Superior temporal gyrus (tissue), 1 donor: ENCODE data around the gene GSE1.

ENCODE experiments used
- DNase-seq: peaks from one replicate; pipeline ENCODE4 v3.0.0-alpha.2; 2016; ENCODE audit errors: extremely low spot score

The GSE1 gene

GRCh38 chr16:85616607-85617321 is 3.6 kb downstream of the GSE1 start:
- DNase-seq: no peak

DNA sequence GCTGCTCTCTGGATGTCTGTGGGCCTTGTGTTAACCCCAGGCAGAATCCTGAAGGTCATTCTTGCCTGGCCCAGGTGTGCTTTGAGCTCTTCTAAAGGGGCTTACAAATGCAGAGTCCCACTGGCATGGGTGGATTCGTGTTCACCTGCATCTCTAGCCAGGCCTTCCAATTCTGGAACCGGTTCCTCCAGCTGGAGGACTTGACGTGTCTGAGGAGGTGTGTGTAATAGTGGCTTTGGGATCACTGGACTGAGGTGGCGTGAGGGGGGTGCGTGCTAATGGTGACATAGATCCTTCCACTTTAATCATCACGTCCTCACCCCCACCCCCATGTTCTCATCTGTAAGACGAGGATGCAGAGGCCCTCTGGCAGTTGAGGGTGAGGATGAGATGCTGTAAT is 4.8 kb downstream of the GSE1 start:
- no peak for DNase-seq

DNA sequence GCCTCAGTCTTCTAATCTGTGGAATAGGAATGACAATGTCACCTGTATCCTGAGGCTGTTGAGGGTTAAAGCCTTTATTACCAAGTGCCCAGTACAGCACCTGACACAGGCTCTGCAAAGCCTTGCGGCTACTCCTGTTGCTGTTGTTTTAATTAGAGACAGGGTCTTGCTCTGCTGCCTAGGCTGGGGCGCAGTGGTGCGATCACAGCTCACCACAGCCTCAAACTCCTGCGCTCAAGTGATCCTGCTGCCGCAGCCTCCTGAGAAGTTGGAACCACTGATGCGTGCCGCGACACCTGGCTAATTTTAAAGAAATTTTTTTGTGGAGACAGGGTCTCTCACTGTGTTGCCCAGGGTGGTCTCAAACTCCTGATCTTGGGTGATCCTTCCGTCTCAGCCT is 5.4 kb downstream of the GSE1 start:
- DNase-seq: no peak

DNA sequence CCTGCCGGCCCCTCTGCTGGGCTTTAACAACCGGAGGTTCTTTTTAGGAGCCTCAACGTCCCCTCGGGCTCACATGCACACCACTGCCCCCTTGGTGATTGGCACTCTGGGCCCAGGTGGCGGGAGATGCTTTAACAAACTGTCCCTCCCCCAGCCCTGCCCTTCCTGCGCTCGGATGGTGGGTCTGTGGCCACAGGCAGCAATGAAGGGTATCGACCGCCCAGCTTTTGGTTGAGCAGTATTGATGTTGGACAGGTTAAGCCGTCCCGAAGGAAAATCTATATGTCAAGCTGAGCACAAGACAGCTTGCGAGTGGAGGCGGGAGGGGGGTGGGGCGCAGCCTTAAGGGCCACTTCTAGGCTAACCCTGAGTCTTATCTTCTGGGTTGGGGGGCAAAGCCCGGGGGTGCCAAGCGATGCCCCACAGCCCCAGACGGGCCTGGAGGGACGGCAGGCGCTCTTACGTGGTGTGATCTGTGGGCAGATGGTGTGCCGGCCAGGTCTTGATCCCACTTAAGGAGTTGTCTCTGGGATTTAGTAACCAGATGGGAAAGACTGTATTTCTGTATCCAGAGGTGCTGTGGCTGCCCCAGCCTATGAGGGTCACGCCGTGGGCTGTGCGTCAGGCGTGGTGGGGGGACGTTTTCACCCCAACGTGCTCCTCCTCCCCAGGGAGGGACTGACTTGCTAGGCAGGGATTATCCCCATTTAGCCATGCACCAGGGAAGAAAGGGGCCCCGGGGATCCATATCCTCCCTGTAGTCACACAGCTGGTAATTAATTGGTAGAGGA is 6.2 kb downstream of the GSE1 start:
- DNase-seq: no peak

DNA sequence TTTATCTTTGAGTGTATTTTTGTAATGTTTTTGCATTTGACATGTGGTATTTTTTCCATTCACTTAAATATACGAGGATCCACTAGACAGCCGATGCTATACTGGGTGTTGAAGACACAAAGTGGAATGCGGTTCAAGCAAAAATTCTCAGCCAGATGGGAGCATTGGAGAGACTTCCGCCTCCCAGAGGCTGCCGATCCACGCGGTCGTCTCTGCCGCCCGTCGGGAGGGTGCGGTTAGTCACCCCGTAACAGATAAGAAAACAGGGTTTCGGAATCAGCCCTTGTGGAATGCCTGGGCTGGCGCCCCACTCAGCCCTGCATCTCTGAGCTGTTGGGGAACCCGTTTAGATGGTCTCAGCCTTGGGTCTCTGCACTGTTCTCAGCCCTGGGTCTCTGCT is 7.3 kb downstream of the GSE1 start:
- DNase-seq: no peak

DNA sequence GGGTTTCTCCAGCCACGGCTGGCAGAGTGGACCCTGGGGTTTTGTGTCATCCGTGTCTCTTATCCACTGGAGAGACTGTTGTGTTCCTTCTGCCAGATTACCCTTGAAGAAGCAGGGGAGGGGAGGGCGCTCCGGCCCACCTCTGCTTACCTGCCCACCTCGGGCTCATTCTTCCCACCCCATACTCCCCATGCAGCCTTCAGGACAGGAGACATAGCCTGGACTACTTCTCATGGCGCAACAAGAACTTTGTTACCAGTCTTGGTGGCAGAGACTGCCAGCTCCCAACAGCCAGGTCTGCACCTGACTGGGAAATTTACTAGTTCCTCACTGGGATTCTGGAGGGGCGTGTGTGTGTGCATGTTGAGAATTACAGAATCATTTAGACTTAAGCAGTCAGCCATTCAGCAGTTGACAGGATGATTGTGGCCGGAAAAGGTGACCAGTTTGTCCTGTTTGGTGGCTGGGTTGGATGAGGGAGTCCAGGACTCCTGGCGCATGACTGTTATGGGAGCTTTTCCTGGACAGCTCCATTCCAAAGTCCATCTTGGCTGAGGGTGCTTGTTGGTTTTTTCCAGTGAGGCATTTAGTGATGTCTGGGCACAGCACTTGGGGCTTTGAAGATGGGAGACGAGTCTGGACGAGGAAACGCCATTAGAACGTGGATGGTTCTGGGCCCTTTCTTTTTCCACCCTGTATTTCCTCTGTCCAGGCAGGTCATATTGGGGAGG is 8.7 kb downstream of the GSE1 start:
- no peak for DNase-seq

- no peak for DNase-seq
These were observed 9.6 kb downstream of the GSE1 start for GRCh38 chr16:85622683-85623082.

DNA sequence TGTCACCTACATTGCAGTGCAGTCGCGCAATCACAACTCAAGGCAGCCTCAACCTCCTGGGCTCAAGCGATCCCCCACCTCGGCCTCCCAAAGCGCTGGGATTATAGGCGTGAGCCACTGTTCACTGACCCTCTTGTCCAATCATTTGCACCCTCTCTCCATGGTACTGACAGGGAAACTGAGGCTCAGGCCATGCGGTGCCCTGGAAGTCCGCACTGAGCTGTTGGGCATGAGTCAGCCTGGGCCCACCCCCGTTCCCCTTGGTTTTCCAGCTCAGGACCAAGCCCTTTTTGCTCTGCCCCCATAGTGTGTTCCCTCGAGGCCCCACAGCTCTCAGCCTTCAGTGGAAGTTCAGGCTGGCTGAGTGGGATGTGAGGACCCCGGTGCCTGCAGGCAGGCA is 10.1 kb downstream of the GSE1 start:
- no peak for DNase-seq

GRCh38 chr16:85623997-85624601 is 11.0 kb downstream of the GSE1 start:
- no peak for DNase-seq

GRCh38 chr16:85624646-85625045 is 11.5 kb downstream of the GSE1 start:
- no peak for DNase-seq

DNA sequence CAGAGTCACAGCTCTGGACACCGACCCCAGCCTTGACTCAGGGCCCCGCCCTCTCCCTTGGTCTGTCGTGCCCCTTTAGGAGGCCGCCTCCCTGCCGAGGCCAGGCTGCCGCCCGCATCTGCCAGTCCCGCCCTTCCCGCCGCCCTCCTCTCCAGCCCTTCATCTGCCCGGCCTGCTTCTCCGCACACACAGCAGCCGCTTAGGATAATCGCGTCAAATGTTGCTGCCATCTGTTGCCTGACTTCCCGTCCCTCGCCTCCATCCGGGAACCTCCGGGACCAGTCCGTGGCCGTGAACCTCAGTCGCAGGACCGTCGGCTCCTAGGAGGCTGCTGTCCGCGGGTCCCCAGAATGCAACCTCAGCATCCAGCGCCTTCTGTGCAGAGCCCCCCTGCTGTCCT is 11.9 kb downstream of the GSE1 start:
- DNase-seq: no peak

DNA sequence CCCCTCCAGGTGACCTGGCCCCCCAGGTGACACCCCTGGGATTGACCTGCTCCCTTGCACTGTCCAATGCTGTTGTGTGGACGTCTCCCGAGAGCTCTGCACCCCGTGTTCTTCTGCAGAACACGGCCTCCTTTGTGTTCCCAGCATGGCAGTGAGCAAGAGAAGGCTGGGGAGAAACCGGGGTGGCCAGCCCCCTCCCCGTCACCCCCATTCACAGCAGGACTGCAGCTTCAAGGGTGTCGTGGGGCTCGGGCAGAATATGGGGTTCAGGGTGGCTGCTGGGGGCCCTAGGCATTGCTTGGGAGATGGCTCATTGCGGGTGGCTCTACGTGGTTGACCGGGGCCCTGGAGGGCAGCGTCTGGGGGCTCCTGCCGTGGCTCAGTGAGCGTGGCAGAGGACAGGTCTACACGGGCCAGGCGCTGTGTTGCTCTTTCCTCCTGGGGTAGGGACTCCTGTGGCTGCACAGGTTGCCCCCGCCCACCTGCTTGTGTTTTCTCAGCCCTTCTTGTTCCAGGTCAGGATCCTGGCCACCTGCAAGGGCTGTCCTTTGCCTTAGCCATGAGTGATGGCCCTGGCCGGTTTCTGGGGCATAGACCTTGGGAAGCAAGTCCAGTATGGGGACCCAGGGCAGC is 12.5 kb downstream of the GSE1 start:
- DNase-seq: no peak

GRCh38 chr16:85626191-85626981 is 13.3 kb downstream of the GSE1 start:
- DNase-seq: no peak

DNA sequence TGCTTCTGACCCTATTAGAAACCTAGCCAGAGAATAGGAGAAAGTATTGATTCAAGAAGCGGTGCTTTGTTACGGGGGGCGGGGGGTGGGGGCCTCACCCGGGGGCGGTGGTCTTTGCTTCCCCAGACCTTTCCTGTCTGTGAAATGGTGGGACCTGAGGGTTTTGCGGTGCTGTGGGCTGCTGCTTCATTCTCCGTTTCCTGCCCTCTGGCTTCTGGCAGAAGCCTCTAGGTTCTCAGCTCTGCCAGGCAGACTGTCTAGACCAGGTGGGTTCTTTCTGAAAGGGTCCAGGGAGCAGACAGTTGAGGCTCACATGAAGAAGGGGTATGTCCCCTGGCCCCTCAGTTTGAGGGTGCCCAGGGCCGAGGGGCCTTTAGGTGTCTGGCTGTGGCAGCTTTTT is 14.0 kb downstream of the GSE1 start:
- no peak for DNase-seq

DNA sequence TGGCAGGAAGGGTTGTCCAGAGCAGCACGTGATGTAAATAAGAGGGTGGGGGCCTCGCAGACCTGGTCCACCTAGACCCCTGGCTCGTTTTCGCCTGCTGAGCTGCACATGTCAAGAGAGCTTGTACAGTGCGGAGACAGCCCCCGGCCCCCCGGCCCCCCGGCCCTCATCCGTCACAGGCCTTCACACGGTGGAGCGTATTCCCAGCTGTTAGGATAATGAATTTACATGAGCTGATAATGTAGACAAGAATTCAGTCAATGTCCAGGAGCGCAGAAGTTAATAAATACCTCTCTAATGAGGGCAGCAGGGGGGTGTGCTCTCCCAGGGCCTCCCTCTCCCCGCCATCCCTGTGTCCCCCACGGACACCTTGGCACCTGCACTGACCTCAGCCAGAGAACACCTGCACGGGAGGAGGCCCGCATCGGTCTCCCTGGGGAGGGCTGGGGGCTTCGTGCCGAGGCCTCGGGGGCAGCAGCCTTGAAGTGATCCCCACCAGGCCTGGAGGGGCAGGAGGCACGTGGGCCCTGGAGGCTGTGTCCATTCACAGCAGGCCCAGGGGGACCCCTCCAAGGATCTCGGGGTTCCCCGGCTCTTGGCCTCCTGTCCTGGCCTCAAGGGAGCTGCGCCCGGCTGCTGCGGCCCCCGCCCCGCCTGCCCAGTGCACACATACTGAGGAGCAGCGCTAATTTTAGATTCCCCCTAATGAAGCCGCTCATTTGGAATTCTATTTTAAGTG is 14.6 kb downstream of the GSE1 start:
- DNase-seq: no peak

DNA sequence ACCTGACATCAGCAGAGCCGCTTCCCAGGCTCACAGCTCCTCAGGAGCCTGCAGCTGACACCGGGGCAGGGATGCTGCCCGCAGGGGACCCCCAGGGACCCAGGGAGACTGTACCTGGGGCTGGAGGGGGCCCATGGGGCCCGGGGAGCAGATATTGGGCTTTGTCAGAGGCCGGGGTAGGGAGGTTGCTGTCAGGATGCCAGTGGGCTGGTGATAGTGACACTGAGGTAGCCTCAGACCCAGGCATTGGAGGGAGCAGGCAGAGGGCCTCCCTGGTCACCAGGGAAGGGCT is 15.1 kb downstream of the GSE1 start:
- no peak for DNase-seq

- no peak for DNase-seq
These were observed 15.5 kb downstream of the GSE1 start for GRCh38 chr16:85628645-85629044.

GRCh38 chr16:85629326-85629725 is 16.2 kb downstream of the GSE1 start:
- no peak for DNase-seq

GRCh38 chr16:85629853-85630252 is 16.7 kb downstream of the GSE1 start:
- no peak for DNase-seq

- no peak for DNase-seq
These were observed 18.1 kb downstream of the GSE1 start for GRCh38 chr16:85631230-85631629.
